ENCODE results near the gene RDH8. TPM values are rescaled to one million over a fixed set of nuclear protein-coding genes. Genes with fewer than 3 reads are reported as not detected.
A peak's percentile ranks its signal among the peaks of the same experiment; 100 is the strongest.

Gene RDH8
- total RNA-seq, 1 experiment from 2014 or later = not detected

DNA sequence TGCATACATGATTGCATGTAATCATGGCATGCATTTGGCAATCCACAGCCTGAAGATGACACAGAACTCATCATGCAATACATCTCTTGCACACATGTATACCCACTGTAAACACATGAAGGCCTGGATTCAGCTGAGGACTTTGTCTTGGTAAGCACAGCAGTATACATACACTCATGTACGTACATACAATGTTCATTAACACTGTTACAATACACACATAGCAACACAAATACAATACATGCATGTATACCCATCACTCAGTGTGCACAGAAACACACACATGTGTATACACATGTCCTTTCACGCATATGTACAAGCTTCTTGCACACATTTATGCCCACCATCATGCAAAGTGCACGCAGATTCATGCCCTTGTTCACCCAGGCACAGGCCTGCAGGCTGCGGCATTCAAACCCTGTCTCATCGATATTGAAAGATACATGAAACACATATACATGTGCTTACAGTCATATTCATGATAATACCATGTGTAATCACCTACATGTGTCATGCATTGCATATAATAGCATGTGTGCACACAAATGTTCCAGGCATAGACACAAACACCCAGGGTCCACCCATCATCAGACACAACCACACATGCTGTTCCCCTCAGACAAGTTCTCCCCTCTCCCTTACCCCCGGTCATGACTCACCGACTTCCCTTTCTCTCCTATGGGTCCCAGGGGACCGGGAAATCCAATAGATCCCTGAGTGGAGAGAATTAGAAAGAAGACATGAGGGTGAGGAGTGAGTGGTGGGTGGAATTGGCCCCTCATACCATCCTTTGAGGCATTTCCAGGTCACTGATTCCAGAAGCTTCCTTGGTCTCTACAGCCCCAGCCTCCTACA is 31.6 kb upstream of the RDH8 start:
- no peaks in the 10 kb centered on the region for H3K4me1 ChIP-seq (ENCODE audit: insufficient read depth, low read length, poor library complexity, severe bottlenecking)
- intact Hi-C loops (cut with micrococcal nuclease; ENCODE audit: unreplicated experiment) = no loop called here
- no TSS peak for BruUV-seq (replicated peaks)
- CTCF ChIA-PET = no interaction called here
- H3K36me3 ChIP-seq (ENCODE audit: insufficient read depth, low read length, poor library complexity, severe bottlenecking) = no peaks in the 10 kb centered on the region
- H3K9me3 ChIP-seq (ENCODE audit: low read depth, low read length, poor library complexity, severe bottlenecking) = no peaks in the 10 kb centered on the region
- no peak overlapping the region for H3K4me3 ChIP-seq (ENCODE audit: low read depth, low read length, poor library complexity, severe bottlenecking)
- H3K27ac ChIP-seq (ENCODE audit: low read depth, low read length, poor library complexity, severe bottlenecking) = peak overlapping the region; percentile 16
- TF ChIP-seq EZH2 (IDR thresholded peaks at IDR 0.05; ENCODE audit: borderline replicate concordance, low read depth, low read length, poor library complexity, severe bottlenecking) = no peak
- TF ChIP-seq, protein P1, sequence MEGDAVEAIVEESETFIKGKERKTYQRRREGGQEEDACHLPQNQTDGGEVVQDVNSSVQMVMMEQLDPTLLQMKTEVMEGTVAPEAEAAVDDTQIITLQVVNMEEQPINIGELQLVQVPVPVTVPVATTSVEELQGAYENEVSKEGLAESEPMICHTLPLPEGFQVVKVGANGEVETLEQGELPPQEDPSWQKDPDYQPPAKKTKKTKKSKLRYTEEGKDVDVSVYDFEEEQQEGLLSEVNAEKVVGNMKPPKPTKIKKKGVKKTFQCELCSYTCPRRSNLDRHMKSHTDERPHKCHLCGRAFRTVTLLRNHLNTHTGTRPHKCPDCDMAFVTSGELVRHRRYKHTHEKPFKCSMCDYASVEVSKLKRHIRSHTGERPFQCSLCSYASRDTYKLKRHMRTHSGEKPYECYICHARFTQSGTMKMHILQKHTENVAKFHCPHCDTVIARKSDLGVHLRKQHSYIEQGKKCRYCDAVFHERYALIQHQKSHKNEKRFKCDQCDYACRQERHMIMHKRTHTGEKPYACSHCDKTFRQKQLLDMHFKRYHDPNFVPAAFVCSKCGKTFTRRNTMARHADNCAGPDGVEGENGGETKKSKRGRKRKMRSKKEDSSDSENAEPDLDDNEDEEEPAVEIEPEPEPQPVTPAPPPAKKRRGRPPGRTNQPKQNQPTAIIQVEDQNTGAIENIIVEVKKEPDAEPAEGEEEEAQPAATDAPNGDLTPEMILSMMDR (conservative IDR thresholded peaks at IDR 0.05; ENCODE audit: low read depth, low read length) = no peak
- POLR2A ChIA-PET (ENCODE audit: low non-redundant PET) = no interaction called here
- DNase-seq (ENCODE audit: low spot score) = peak; percentile 75
- H3K27me3 ChIP-seq (replicated peaks; ENCODE audit: insufficient read depth, low read depth, low read length, poor library complexity) = no peaks in the 10 kb centered on the region

DNA sequence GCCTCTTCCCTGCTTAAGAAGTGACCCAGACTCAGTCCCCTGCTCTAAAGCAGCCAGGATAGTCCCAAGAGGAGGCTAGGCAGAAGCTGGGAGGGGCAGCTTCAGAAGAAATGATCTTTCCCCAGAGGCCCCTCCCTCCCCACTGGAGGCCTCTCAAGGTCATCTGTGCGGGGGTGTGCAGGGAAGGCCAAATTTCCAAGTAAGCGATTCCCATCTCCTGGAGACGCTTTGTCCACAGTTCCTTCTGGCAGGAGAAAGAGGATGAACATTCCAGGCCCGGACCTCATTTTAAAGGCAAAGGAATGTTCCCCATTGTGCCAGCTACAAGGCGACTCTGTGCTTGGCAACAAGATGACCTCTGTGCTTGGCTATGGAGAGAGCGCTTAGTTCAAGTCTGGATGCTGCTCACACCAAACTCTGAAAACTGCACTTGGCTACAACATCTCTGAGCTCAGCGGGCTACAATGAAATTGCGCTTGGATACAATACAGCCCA is 26.4 kb upstream of the RDH8 start:
- no TSS peak for BruUV-seq (replicated peaks)
- Histone ChIP-seq H3K27me3 (replicated peaks; ENCODE audit: insufficient read depth, low read depth, low read length, poor library complexity) (no peaks in the 10 kb centered on the region), H3K27ac (ENCODE audit: low read depth, low read length, poor library complexity, severe bottlenecking) (no peak overlapping the region), H3K4me3 (ENCODE audit: low read depth, low read length, poor library complexity, severe bottlenecking) (no peak overlapping the region), H3K36me3 (ENCODE audit: insufficient read depth, low read length, poor library complexity, severe bottlenecking) (no peaks in the 10 kb centered on the region), H3K9me3 (ENCODE audit: low read depth, low read length, poor library complexity, severe bottlenecking) (no peaks in the 10 kb centered on the region), H3K4me1 (ENCODE audit: insufficient read depth, low read length, poor library complexity, severe bottlenecking) (no peaks in the 10 kb centered on the region)
- no peak for DNase-seq (ENCODE audit: low spot score)
- TF ChIP-seq, protein P1 (conservative IDR thresholded peaks at IDR 0.05; ENCODE audit: low read depth, low read length) = no peak
- no peak for TF ChIP-seq EZH2 (IDR thresholded peaks at IDR 0.05; ENCODE audit: borderline replicate concordance, low read depth, low read length, poor library complexity, severe bottlenecking)
- ChIA-PET POLR2A (ENCODE audit: low non-redundant PET) (interaction anchor here (0.6 kb wide), 1 partner anchor 290 kb away, joined by 8 read pairs; no protein-coding TSS in a partner anchor), CTCF (interaction anchor here (0.8 kb wide), 1 partner anchor 14 kb away, joined by 5 read pairs; no protein-coding TSS in a partner anchor)
- intact Hi-C loops (cut with micrococcal nuclease; ENCODE audit: unreplicated experiment) = no loop called here

DNA sequence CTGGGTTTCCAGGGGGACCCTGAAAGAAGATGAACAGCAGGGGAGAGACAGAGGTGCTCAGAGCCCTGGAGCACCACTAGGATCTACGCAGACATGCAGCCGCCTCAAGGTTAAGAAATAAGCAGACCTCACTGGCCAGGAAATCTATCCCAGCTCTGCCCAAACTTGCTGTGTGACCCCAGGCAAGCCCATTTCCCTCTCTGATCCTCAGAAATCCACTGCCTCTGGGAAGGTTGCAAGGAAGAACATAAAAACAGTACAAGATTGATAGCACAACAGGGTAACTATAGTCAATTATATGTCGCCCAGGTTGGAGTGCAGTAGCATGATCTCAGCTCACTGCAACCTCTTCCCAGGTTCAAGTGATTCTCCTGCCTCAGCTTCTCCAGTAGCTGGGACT is 23.8 kb upstream of the RDH8 start:
- intact Hi-C loops (cut with micrococcal nuclease; ENCODE audit: unreplicated experiment) = no loop called here
- no peak for DNase-seq (ENCODE audit: low spot score)
- H3K27me3 ChIP-seq (replicated peaks; ENCODE audit: insufficient read depth, low read depth, low read length, poor library complexity) = no peaks in the 10 kb centered on the region
- CTCF ChIA-PET = no interaction called here
- no peaks in the 10 kb centered on the region for H3K36me3 ChIP-seq (ENCODE audit: insufficient read depth, low read length, poor library complexity, severe bottlenecking)
- no peak overlapping the region for H3K27ac ChIP-seq (ENCODE audit: low read depth, low read length, poor library complexity, severe bottlenecking)
- H3K9me3 ChIP-seq (ENCODE audit: low read depth, low read length, poor library complexity, severe bottlenecking) = no peaks in the 10 kb centered on the region
- no TSS peak for BruUV-seq (replicated peaks)
- no peaks in the 10 kb centered on the region for H3K4me1 ChIP-seq (ENCODE audit: insufficient read depth, low read length, poor library complexity, severe bottlenecking)
- TF ChIP-seq EZH2 (IDR thresholded peaks at IDR 0.05; ENCODE audit: borderline replicate concordance, low read depth, low read length, poor library complexity, severe bottlenecking) = no peak
- H3K4me3 ChIP-seq (ENCODE audit: low read depth, low read length, poor library complexity, severe bottlenecking) = no peak overlapping the region
- POLR2A ChIA-PET (ENCODE audit: low non-redundant PET) = no interaction called here
